ENCODE measurements around the gene ZSCAN30.

DNA sequence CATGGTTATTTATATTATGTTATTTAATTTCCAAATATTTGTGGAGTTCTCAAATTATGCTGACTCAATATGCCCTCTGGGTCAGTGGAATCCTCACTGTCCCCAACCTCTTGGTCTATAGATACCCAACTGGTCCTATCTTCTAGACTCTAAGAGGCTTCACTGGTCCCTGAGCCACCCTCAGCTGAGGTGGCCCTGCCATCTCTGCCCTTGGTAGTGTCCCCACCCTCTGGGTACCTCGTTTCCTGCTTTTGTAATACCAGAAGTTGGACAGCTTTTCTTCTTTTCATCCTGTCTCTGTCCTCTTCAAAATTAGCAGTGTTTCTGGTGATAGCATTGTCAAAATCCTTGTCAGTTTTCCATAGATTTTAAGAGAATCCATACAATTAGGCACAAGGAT lies 11.9 kb downstream of the ZSCAN30 start:
- TF ChIP-seq, protein P1, sequence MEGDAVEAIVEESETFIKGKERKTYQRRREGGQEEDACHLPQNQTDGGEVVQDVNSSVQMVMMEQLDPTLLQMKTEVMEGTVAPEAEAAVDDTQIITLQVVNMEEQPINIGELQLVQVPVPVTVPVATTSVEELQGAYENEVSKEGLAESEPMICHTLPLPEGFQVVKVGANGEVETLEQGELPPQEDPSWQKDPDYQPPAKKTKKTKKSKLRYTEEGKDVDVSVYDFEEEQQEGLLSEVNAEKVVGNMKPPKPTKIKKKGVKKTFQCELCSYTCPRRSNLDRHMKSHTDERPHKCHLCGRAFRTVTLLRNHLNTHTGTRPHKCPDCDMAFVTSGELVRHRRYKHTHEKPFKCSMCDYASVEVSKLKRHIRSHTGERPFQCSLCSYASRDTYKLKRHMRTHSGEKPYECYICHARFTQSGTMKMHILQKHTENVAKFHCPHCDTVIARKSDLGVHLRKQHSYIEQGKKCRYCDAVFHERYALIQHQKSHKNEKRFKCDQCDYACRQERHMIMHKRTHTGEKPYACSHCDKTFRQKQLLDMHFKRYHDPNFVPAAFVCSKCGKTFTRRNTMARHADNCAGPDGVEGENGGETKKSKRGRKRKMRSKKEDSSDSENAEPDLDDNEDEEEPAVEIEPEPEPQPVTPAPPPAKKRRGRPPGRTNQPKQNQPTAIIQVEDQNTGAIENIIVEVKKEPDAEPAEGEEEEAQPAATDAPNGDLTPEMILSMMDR (IDR thresholded peaks at IDR 0.05): no peak
- TF ChIP-seq POLR2A (IDR thresholded peaks at IDR 0.05; ENCODE audit: low read depth) (no peak), EP300 (IDR thresholded peaks at IDR 0.05) (no peak), POLR2AphosphoS5 (IDR thresholded peaks at IDR 0.05) (no peak)

All from esophagus muscularis mucosa (tissue), 4 donors.